ENCODE data around the gene RFX5. TPM values are rescaled to one million over a fixed set of nuclear protein-coding genes. Genes with fewer than 3 reads are reported as not detected.
A peak's percentile ranks its signal among the peaks of the same experiment; 100 is the strongest.

RFX5 gene
- total and polyA plus RNA-seq, 9 of the 15 experiments (the other 6 are each of a cell fraction or from before 2014, with no cell fraction given) = 3.8 to 48.2 (median 32.2) TPM

DNA sequence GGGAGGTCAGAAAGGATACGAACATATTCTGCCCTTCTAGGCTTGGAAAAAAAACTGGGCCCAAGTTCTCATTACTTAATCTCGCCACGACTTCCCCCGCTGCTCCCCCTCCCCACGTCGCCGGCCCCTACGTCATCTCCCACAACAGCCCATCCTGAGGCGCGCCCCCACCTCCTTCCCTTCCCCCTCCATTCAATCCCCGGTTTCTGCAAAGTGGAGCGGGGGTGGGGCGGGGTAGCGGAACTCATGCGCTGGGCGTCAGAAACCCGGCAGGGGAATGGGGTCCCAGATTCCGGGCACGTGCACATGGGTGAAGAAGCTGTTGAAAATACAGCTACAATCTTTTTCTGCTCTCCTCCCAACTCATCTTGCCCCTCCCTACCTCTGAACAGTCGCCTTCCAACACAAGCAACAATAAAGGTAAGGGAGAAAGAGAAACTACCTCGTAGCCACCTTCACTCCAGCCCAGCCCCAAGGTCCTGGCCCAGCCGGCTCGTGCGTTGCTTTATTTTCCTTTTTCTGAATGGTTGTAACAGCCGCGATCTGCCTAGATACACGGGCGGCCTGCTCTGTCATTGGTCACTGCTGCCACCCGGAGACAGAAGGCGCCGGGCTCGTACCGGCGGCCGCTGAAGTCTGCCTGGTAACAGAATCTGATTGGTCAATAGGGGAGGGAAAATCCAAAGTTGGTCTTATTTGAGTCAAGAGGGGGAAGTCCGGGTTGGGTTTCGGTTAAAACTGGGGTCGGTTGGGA is at the start of gene RFX5 (continued):
- no peak for TF ChIP-seq SAP30 (IDR thresholded peaks at IDR 0.05; ENCODE audit: borderline replicate concordance, insufficient read depth, low read depth, low read length, poor library complexity, severe bottlenecking)
- 0 out of 2 replicates have a peak, but pooled peaks have one; percentile 48 for TF ChIP-seq SPI1 (IDR thresholded peaks at IDR 0.05; ENCODE audit: borderline replicate concordance, low read depth, low read length)
- TF ChIP-seq EWSR1 (IDR thresholded peaks at IDR 0.05; ENCODE audit: borderline replicate concordance, low read depth, partially characterized antibody) = no peak
- TF ChIP-seq, protein P1, sequence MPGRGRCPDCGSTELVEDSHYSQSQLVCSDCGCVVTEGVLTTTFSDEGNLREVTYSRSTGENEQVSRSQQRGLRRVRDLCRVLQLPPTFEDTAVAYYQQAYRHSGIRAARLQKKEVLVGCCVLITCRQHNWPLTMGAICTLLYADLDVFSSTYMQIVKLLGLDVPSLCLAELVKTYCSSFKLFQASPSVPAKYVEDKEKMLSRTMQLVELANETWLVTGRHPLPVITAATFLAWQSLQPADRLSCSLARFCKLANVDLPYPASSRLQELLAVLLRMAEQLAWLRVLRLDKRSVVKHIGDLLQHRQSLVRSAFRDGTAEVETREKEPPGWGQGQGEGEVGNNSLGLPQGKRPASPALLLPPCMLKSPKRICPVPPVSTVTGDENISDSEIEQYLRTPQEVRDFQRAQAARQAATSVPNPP (IDR thresholded peaks at IDR 0.05; ENCODE audit: borderline replicate concordance, insufficient read depth, insufficient read length) = no peak
- TF ChIP-seq ZNF143 (CRISPR knock-in tag; IDR thresholded peaks at IDR 0.05) = no peak
- no peak for TF ChIP-seq CSDE1 (IDR thresholded peaks at IDR 0.05)
- TF ChIP-seq PHB (CRISPR knock-in tag; IDR thresholded peaks at IDR 0.05) = no peak
- TF ChIP-seq, protein P2, sequence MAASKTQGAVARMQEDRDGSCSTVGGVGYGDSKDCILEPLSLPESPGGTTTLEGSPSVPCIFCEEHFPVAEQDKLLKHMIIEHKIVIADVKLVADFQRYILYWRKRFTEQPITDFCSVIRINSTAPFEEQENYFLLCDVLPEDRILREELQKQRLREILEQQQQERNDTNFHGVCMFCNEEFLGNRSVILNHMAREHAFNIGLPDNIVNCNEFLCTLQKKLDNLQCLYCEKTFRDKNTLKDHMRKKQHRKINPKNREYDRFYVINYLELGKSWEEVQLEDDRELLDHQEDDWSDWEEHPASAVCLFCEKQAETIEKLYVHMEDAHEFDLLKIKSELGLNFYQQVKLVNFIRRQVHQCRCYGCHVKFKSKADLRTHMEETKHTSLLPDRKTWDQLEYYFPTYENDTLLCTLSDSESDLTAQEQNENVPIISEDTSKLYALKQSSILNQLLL (CRISPR knock-in tag; IDR thresholded peaks at IDR 0.05; ENCODE audit: borderline replicate concordance) = no peak
- TF ChIP-seq, protein P3, sequence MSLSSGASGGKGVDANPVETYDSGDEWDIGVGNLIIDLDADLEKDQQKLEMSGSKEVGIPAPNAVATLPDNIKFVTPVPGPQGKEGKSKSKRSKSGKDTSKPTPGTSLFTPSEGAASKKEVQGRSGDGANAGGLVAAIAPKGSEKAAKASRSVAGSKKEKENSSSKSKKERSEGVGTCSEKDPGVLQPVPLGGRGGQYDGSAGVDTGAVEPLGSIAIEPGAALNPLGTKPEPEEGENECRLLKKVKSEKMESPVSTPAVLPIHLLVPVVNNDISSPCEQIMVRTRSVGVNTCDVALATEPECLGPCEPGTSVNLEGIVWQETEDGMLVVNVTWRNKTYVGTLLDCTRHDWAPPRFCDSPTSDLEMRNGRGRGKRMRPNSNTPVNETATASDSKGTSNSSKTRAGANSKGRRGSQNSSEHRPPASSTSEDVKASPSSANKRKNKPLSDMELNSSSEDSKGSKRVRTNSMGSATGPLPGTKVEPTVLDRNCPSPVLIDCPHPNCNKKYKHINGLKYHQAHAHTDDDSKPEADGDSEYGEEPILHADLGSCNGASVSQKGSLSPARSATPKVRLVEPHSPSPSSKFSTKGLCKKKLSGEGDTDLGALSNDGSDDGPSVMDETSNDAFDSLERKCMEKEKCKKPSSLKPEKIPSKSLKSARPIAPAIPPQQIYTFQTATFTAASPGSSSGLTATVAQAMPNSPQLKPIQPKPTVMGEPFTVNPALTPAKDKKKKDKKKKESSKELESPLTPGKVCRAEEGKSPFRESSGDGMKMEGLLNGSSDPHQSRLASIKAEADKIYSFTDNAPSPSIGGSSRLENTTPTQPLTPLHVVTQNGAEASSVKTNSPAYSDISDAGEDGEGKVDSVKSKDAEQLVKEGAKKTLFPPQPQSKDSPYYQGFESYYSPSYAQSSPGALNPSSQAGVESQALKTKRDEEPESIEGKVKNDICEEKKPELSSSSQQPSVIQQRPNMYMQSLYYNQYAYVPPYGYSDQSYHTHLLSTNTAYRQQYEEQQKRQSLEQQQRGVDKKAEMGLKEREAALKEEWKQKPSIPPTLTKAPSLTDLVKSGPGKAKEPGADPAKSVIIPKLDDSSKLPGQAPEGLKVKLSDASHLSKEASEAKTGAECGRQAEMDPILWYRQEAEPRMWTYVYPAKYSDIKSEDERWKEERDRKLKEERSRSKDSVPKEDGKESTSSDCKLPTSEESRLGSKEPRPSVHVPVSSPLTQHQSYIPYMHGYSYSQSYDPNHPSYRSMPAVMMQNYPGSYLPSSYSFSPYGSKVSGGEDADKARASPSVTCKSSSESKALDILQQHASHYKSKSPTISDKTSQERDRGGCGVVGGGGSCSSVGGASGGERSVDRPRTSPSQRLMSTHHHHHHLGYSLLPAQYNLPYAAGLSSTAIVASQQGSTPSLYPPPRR (CRISPR knock-in tag; IDR thresholded peaks at IDR 0.05; ENCODE audit: borderline replicate concordance) = no peak
- no peak for TF ChIP-seq EHMT2 (IDR thresholded peaks at IDR 0.05)
- no peak for TF ChIP-seq XRCC3 (IDR thresholded peaks at IDR 0.05)
- TF ChIP-seq KAT8 (IDR thresholded peaks at IDR 0.05; ENCODE audit: low read depth) = no peak
- peak; percentile 34; the same call in 1 of the 2 replicates for TF ChIP-seq MTA2 (IDR thresholded peaks at IDR 0.05; ENCODE audit: low read depth)
- TF ChIP-seq, protein P4, sequence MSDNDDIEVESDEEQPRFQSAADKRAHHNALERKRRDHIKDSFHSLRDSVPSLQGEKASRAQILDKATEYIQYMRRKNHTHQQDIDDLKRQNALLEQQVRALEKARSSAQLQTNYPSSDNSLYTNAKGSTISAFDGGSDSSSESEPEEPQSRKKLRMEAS (CRISPR knock-in tag; IDR thresholded peaks at IDR 0.05) = peak; percentile 93
- no peak for TF ChIP-seq ZNF408 (CRISPR knock-in tag; IDR thresholded peaks at IDR 0.05; ENCODE audit: low read depth)
- no peak for TF ChIP-seq COPS2 (conservative IDR thresholded peaks at IDR 0.05)
- TF ChIP-seq, protein P5, sequence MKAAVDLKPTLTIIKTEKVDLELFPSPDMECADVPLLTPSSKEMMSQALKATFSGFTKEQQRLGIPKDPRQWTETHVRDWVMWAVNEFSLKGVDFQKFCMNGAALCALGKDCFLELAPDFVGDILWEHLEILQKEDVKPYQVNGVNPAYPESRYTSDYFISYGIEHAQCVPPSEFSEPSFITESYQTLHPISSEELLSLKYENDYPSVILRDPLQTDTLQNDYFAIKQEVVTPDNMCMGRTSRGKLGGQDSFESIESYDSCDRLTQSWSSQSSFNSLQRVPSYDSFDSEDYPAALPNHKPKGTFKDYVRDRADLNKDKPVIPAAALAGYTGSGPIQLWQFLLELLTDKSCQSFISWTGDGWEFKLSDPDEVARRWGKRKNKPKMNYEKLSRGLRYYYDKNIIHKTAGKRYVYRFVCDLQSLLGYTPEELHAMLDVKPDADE (conservative IDR thresholded peaks at IDR 0.05; ENCODE audit: control insufficient read depth, low read depth, low read length) = peak; percentile 46; the same call in 1 of the 2 replicates
- TF ChIP-seq ASH1L (IDR thresholded peaks at IDR 0.05; ENCODE audit: borderline replicate concordance, low read depth, partially characterized antibody) = peak; percentile 64

Measured in K562 (cell line).